ENCODE data around the gene EGFR.

Gene EGFR

DNA sequence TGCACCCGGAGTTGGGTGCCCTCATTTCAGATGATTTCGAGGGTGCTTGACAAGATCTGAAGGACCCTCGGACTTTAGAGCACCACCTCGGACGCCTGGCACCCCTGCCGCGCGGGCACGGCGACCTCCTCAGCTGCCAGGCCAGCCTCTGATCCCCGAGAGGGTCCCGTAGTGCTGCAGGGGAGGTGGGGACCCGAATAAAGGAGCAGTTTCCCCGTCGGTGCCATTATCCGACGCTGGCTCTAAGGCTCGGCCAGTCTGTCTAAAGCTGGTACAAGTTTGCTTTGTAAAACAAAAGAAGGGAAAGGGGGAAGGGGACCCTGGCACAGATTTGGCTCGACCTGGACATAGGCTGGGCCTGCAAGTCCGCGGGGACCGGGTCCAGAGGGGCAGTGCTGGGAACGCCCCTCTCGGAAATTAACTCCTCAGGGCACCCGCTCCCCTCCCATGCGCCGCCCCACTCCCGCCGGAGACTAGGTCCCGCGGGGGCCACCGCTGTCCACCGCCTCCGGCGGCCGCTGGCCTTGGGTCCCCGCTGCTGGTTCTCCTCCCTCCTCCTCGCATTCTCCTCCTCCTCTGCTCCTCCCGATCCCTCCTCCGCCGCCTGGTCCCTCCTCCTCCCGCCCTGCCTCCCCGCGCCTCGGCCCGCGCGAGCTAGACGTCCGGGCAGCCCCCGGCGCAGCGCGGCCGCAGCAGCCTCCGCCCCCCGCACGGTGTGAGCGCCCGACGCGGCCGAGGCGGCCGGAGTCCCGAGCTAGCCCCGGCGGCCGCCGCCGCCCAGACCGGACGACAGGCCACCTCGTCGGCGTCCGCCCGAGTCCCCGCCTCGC lies at the start of gene EGFR:
EGFR (plus strand) TSS at position 657 of the 830 bp plus-strand sequence. CDS start 261 bp downstream, outside the sequence.
- peak; percentile 91 for DNase-seq

DNA sequence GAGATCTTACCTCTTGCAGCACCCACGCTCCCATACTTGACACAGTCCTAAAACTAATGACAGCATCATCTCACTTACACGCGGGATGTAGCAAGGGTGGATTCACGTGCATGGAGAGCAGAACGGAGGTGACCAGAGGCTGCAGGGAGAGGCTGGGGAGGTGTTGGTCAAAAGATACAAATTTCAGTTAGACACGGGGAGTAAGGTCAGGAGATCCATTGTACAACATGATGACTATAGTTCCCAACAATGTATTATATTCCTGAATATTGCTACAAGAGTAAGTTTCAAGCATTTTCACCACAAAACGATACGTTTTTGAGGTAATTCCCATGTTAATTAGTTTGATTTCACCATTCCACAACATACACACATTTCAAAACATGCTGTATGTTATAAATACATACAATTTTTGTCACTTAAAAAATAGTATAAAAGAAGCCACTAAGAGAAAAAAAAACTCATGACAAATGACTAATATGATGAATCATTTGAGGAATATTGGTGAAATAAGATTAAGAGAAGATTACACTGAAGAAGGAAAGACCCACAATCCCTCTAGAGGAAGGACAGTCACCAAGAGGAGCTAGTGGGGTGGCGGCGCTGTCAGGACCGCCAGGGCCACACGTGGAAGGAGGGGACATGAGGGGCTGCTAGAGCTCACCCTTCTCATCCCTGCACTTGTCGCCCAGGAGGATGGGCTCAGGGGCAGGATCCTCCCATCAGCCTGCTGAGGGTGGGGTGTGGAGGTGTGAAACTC lies 49.4 kb upstream of the EGFR start:
- DNase-seq = no peak

GRCh38 chr7:54972733-54973294 lies 46.0 kb upstream of the EGFR start:
- DNase-seq = no peak

DNA sequence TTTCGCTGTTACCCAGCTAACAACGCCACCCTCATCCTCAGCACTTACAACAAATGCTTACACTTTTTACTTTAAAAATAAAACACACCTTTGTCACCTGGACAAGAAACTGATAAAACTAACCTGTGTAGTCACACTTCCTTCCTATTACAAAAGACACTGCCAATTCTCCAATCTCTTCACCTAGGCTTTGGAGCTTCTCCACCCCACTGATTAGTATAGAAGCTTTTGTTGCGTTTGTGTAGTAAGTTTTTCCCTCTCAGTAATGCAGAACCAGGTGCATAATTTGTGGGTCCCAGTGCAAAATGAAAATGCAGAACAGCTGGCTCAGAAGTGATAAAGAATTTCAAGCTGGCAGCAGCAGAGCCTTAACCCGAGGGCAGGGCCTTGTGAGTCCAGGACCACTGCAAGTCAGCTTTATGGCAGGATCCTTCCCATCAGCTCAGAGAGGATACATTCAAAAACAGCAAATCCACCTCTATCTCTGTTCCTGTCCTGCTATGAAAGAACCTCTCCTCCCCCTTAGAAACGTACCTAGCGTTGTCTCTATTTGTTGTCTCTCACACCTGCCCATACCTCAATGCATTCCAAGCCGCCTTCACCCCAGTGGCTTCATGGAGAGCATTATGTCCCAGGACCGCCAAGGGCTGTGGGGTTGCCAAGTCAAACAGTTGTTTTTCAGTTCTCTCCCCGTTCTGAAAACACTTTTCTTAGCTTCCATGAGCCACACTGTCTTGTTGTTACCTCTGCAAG lies 40.3 kb upstream of the EGFR start:
- DNase-seq = no peak

DNA sequence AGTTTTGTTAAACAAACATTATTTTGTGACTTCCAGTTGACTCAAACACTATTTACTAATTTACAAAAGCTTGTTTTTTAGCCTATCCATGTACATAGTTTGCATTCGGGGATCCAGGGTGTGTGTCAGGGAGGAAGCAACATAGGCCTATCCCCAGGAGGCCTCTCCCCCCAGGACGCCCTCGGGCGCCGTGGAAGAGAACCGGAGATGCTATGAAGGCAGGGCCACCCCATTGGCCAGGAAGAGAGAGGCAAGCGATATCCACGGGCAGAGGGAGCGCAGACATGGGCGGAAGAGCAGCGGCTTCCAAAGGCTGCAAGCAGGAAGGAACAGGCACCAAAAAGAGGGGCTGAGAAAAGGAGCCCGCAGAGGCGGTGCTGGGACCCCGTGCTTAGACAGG lies 38.3 kb upstream of the EGFR start:
- no peak for DNase-seq

DNA sequence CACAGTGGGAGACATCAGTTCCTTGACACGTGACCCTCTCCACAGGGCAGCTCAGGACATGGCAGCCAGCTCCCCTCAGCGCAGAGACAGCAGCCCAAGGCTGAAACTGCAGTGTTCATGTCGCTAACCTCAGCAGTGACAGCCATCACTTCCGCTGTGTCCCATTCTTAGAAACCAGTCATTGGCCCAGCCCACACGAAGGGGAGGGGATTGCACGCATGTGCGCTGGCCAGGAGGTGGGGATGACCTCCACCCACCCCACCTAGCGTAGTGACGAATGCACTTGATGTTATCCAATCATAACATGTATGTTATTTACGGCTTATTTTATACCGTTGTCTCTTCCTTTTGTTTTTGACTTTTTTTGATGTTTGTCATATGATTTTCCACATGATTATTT lies 36.9 kb upstream of the EGFR start:
- no peak for DNase-seq

- DNase-seq = no peak
These were observed 33.1 kb upstream of the EGFR start for GRCh38 chr7:54985426-54986330.

- DNase-seq = no peak
These were observed 32.1 kb upstream of the EGFR start for GRCh38 chr7:54986716-54987115.

- no peak for DNase-seq
These were observed 31.0 kb upstream of the EGFR start for GRCh38 chr7:54987772-54988171.

DNA sequence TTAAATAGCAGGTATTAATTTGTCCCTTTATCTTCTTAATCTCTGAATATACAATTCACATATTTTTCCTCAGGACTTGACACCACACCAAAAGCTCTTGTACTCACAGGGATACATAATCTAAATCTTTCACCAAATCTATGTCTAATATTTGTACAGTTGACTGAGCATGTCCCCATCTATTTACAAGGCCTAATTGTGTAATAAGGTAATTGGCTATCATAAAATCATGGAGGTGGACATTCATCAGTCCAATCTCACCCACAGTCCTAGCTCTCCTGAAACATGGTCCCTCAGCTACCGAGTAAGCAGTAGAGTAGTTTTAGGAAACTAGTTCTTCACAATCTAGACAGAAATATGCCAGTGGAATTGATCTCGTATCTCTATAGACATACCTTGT lies 30.3 kb upstream of the EGFR start:
- no peak for DNase-seq

GRCh38 chr7:54989453-54990225 lies 29.2 kb upstream of the EGFR start:
- DNase-seq = no peak

- DNase-seq = no peak
These were observed 27.5 kb upstream of the EGFR start for GRCh38 chr7:54991341-54991740.

- DNase-seq = no peak
These were observed 25.8 kb upstream of the EGFR start for GRCh38 chr7:54992871-54993475.

DNA sequence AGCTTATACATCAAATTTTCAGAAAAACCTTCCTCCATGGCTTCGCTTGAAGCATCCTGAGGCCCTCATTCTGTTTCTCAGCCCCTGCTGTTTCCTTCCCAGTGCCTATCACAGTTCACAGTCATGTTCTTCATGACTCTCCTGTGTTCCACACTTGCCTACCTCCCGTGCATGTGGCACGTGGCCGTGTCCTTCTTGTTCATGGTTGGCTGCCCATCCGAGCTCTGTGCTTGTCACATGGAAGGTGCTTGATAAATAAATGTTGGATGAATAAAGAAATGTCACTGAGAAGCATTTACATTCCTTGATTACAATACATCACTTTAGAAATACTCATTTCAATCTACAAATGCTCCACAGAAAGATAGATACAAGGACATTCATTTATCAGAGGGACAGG lies 23.7 kb upstream of the EGFR start:
- no peak for DNase-seq

- no peak for DNase-seq
These were observed 23.0 kb upstream of the EGFR start for GRCh38 chr7:54995610-54996363.

- DNase-seq = no peak
These were observed 22.4 kb upstream of the EGFR start for GRCh38 chr7:54996391-54996790.

GRCh38 chr7:55004579-55004978 lies 14.2 kb upstream of the EGFR start:
- DNase-seq = no peak

DNA sequence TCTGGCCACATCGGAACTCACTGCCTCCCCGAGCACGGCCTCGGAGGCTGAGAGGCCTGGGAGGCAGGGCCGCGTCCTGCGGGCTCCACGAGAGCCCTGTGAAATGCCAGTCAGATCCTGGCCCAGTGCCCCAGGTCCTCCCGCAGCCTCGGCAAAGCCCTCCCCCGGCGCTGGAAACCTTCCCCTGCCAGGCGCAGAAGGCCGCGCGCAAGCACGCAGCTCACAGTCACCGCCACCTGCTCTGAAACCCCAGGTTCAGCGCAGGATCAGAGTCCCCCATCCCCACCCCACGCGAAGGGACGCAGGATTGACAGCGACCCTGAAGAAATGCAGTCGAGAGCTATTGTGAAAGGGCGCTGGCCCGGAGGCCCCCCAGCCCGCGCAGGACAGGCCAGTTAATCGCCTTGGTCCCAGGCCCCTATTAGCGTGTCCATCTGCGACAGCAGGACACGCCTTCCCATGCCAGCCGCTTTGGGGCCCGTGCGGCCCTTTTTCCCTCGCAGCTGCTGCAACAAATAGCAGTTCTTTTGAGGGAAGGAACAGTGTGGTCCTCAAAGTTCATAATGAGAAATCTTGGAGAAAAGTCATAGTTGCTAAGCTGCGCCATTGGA lies 13.5 kb upstream of the EGFR start:
- DNase-seq = no peak

GRCh38 chr7:55006499-55006898 lies 12.3 kb upstream of the EGFR start:
- no peak for DNase-seq

DNA sequence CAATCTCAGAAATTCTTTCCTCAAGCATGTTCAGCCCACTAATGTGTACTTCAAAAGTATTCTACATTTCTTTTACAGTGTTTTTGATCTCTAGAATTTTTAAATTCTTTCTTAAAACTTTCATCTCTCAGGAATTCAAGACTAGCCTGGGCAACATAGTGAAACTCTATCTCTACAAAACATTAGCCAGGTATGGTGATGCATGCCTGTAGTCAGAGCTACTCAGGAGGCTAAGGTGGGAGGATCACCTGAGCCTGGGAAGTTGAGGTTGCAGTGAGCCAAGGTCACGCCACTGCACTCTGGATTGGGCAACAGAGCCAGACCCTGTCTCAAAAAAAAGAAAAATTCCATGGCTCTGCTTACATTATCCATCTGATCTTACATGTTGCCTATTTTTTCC lies 5.0 kb upstream of the EGFR start:
- DNase-seq = no peak

Measured in right hindlimb (tissue), 1 donor.